GM23338 (cell line): ENCODE data around the gene TCEAL8. TPM values are rescaled to one million over a fixed set of nuclear protein-coding genes. Genes with fewer than 3 reads are reported as not detected.

ENCODE experiments used
- ATAC-seq: fragments of 200-7000 bp; cut with Tn5 transposase; 3 replicates; pipeline ENCODE4 v1.9.1; 2020
- DNase-seq: peaks from one replicate; pipeline ENCODE4 v3.0.0-alpha.2; 2015; ENCODE audit warnings: low spot score
- H2AFZ ChIP-seq: fragments of 200-600 bp; sonication (generic); 2 replicates; pipeline ENCODE4 v1.8.0; 2016; ENCODE audit warnings: antibody characterized with exemption, mild to moderate bottlenecking, moderate library complexity
- H3F3A ChIP-seq: fragments of 200-600 bp; sonication (generic); replicated peaks from 2 replicates; pipeline ENCODE4 v1.8.0; 2017; ENCODE audit warnings: antibody characterized with exemption, mixed run types, low read depth
- H3K27ac ChIP-seq: fragments of 200-600 bp; sonication (generic); 2 replicates; pipeline ENCODE4 v1.6.1; 2016; ENCODE audit warnings: low read depth
- H3K27me3 ChIP-seq: fragments of 200-600 bp; sonication (generic); 2 replicates; pipeline ENCODE4 v1.8.0; 2016; ENCODE audit warnings: mild to moderate bottlenecking, mixed run types, moderate library complexity; ENCODE audit not compliant: insufficient read depth
- H3K36me3 ChIP-seq: fragments of 200-600 bp; sonication (generic); 2 replicates; pipeline ENCODE4 v1.8.0; 2016; ENCODE audit warnings: mild to moderate bottlenecking; ENCODE audit not compliant: insufficient read depth
- H3K4me1 ChIP-seq: fragments of 200-600 bp; sonication (generic); 2 replicates; pipeline ENCODE4 v1.8.0; 2016; ENCODE audit warnings: mild to moderate bottlenecking, moderate library complexity; ENCODE audit not compliant: insufficient read depth
- H3K4me2 ChIP-seq: fragments of 200-600 bp; sonication (generic); 2 replicates; pipeline ENCODE4 v1.7.1; 2017; ENCODE audit warnings: mixed run types
- H3K4me3 ChIP-seq: fragments of 200-600 bp; sonication (generic); 2 replicates; pipeline ENCODE4 v1.6.1; 2016; ENCODE audit warnings: mixed run types
- H3K79me2 ChIP-seq: fragments of 200-600 bp; sonication (generic); replicated peaks from 2 replicates; pipeline ENCODE4 v1.8.0; 2017; ENCODE audit warnings: mild to moderate bottlenecking; ENCODE audit not compliant: insufficient read depth
- H3K9me2 ChIP-seq: fragments of 200-600 bp; sonication (generic); 2 replicates; pipeline ENCODE4 v1.8.0; 2017; ENCODE audit not compliant: insufficient read depth
- H4K20me1 ChIP-seq: fragments of 200-600 bp; sonication (generic); replicated peaks from 2 replicates; pipeline ENCODE4 v1.8.0; 2017; ENCODE audit warnings: mild to moderate bottlenecking; ENCODE audit not compliant: insufficient read depth
- H3K27ac Mint-ChIP-seq: 2 replicates; pipeline ENCODE4 v1.8.0; 2020; ENCODE audit warnings: inconsistent platforms, mild to moderate bottlenecking, moderate library complexity, mixed read lengths
- H3K27me3 Mint-ChIP-seq: 3 replicates; pipeline ENCODE4 v1.8.0; 2022; ENCODE audit warnings: low read depth, mild to moderate bottlenecking, moderate library complexity, mixed read lengths, inconsistent platforms; ENCODE audit not compliant: insufficient read depth, poor library complexity
- H3K36me3 Mint-ChIP-seq: 3 replicates; pipeline ENCODE4 v1.8.0; 2021; ENCODE audit warnings: low read depth, mild to moderate bottlenecking, inconsistent platforms, moderate library complexity, mixed read lengths
- H3K4me1 Mint-ChIP-seq: 3 replicates; pipeline ENCODE4 v1.8.0; 2020; ENCODE audit warnings: mild to moderate bottlenecking, inconsistent platforms, mixed read lengths
- H3K4me3 Mint-ChIP-seq: 3 replicates; pipeline ENCODE4 v1.8.0; 2021; ENCODE audit warnings: moderate library complexity, mild to moderate bottlenecking, inconsistent platforms, mixed read lengths
- H3K9me3 Mint-ChIP-seq: 3 replicates; pipeline ENCODE4 v1.8.0; 2020; ENCODE audit warnings: moderate library complexity, mild to moderate bottlenecking, inconsistent platforms, mixed read lengths
- CREB1 ChIP-seq: fragments of 250-450 bp; sonication (Bioruptor Pico); IDR thresholded peaks from 2 replicates; pipeline ENCODE4 v1.5.0; 2020; ENCODE audit warnings: low read depth, mild to moderate bottlenecking, moderate library complexity
- EZH2 ChIP-seq: fragments of 200-600 bp; sonication (generic); IDR thresholded peaks from one replicate; pipeline ENCODE4 v1.8.0; 2017; ENCODE audit warnings: antibody characterized with exemption, mild to moderate bottlenecking, low read depth; ENCODE audit not compliant: unreplicated experiment
- EZH2phosphoT487 ChIP-seq: fragments of 200-600 bp; sonication (generic); IDR thresholded peaks from one replicate; pipeline ENCODE4 v1.8.1; 2018; ENCODE audit warnings: antibody characterized with exemption; ENCODE audit not compliant: unreplicated experiment
- NANOG ChIP-seq: IDR thresholded peaks from 2 replicates; pipeline ENCODE4 v1.6.1; 2016; ENCODE audit warnings: antibody characterized with exemption, borderline replicate concordance
- POLR2AphosphoS5 ChIP-seq: IDR thresholded peaks from 2 replicates; pipeline ENCODE4 v1.6.1; 2016; ENCODE audit warnings: antibody characterized with exemption, low read depth
- STAT1 ChIP-seq: IDR thresholded peaks from one replicate; pipeline ENCODE4 v1.6.1; 2016; ENCODE audit warnings: antibody characterized with exemption; ENCODE audit not compliant: unreplicated experiment
- ZNF114 ChIP-seq: fragments of 250-450 bp; sonication (Bioruptor Pico); IDR thresholded peaks from 2 replicates; pipeline ENCODE4 v1.5.0; 2020; ENCODE audit warnings: mild to moderate bottlenecking, moderate library complexity
- ZNF331 ChIP-seq: fragments of 250-450 bp; sonication (Bioruptor Pico); IDR thresholded peaks from 2 replicates; pipeline ENCODE4 v1.5.0; 2020; ENCODE audit warnings: low read depth, mild to moderate bottlenecking, moderate library complexity
- polyA plus RNA-seq: library from polyadenylated mRNA; unstranded; fragments of >200 nt; fragmentation: Nextera tagmentation; extraction: Ambion mirVana; gene quantifications from 2 replicates; pipeline ENCODE4 v1.2.1, GENCODE V29; 2016
- total RNA-seq: library from RNA; depleted of rRNA; stranded (reverse); fragments of >200 nt; shearing (Covaris generic); gene quantifications from 2 replicates; pipeline ENCODE4 v1.2.3, GENCODE V29; 2014
- TF ChIP-seq, protein P1 (sequence below): IDR thresholded peaks from one replicate; pipeline ENCODE4 v1.6.1; 2018; ENCODE audit warnings: antibody characterized with exemption; ENCODE audit not compliant: unreplicated experiment
- TF ChIP-seq, protein P2 (sequence below): fragments of 250-450 bp; sonication (Bioruptor Pico); IDR thresholded peaks from 2 replicates; pipeline ENCODE4 v1.5.0; 2020; ENCODE audit warnings: mild to moderate bottlenecking, moderate library complexity
- TF ChIP-seq, protein P3 (sequence below), 2 experiments: fragments of 200-600 bp in 1 of 2; sonication (generic) in 1 of 2; conservative IDR thresholded peaks; 2 replicates each; pipeline versions ENCODE4 v1.5.1 to v1.6.1; 2016 to 2017; ENCODE audit warnings: antibody characterized with exemption in 2 of 2, low read depth in 2 of 2, mild to moderate bottlenecking in 2 of 2, moderate library complexity in 1 of 2
- TF ChIP-seq, protein P4 (sequence below): IDR thresholded peaks from 2 replicates; pipeline ENCODE4 v1.6.1; 2016; ENCODE audit warnings: antibody characterized with exemption

Gene TCEAL8
- total and polyA plus RNA-seq, 2 experiments from 2014 or later: 105 to 168 TPM

DNA sequence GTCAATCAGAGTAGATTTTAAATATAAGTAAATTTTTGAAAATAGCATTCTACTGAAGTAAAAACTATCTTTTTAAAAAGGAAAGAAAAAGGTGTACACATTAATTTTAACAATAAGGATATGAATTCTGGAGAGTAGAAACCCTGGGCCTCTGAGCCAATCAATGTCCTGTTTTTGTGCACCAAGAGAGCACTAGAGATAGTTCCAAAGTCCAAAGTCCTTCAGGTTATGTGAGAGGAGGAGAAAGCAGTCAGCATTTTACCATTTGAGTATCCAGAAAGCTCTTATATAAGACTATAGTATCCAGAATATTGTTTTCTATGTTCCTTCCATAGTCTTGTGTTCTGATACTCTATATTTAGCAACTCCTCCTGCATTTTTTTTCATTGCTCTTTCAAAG, 3.3 kb upstream of the TCEAL8 start:
- H3K4me2 ChIP-seq: no peak overlapping the region
- DNase-seq (no peak), ATAC-seq (no peak)
- H3K9me2 ChIP-seq: no peaks in the 10 kb centered on the region
- no peaks in the 10 kb centered on the region for H3K9me3 Mint-ChIP-seq
- no peak overlapping the region for H2AFZ ChIP-seq
- no peak overlapping the region for H3K4me3 ChIP-seq
- H3F3A ChIP-seq: no peaks in the 10 kb centered on the region
- H3K36me3 Mint-ChIP-seq: peaks cover 10% of the 10 kb centered on the region
- H3K79me2 ChIP-seq: peaks cover 7% of the 10 kb centered on the region
- H3K27me3 Mint-ChIP-seq: peaks cover 7% of the 10 kb centered on the region
- H3K27me3 ChIP-seq: no peaks in the 10 kb centered on the region
- peaks cover 10% of the 10 kb centered on the region; the same call in 2 of the 3 replicates for H3K4me1 Mint-ChIP-seq
- H3K36me3 ChIP-seq: peaks cover under 1% of the 10 kb centered on the region; the same call in 1 of the 2 replicates
- TF ChIP-seq EZH2phosphoT487 (no peak), ZNF331 (no peak), POLR2AphosphoS5 (no peak), STAT1 (no peak), CREB1 (no peak), EZH2 (no peak), ZNF114 (no peak), NANOG (no peak)
- TF ChIP-seq, protein P1, sequence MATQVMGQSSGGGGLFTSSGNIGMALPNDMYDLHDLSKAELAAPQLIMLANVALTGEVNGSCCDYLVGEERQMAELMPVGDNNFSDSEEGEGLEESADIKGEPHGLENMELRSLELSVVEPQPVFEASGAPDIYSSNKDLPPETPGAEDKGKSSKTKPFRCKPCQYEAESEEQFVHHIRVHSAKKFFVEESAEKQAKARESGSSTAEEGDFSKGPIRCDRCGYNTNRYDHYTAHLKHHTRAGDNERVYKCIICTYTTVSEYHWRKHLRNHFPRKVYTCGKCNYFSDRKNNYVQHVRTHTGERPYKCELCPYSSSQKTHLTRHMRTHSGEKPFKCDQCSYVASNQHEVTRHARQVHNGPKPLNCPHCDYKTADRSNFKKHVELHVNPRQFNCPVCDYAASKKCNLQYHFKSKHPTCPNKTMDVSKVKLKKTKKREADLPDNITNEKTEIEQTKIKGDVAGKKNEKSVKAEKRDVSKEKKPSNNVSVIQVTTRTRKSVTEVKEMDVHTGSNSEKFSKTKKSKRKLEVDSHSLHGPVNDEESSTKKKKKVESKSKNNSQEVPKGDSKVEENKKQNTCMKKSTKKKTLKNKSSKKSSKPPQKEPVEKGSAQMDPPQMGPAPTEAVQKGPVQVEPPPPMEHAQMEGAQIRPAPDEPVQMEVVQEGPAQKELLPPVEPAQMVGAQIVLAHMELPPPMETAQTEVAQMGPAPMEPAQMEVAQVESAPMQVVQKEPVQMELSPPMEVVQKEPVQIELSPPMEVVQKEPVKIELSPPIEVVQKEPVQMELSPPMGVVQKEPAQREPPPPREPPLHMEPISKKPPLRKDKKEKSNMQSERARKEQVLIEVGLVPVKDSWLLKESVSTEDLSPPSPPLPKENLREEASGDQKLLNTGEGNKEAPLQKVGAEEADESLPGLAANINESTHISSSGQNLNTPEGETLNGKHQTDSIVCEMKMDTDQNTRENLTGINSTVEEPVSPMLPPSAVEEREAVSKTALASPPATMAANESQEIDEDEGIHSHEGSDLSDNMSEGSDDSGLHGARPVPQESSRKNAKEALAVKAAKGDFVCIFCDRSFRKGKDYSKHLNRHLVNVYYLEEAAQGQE: no peak
- TF ChIP-seq, protein P2, sequence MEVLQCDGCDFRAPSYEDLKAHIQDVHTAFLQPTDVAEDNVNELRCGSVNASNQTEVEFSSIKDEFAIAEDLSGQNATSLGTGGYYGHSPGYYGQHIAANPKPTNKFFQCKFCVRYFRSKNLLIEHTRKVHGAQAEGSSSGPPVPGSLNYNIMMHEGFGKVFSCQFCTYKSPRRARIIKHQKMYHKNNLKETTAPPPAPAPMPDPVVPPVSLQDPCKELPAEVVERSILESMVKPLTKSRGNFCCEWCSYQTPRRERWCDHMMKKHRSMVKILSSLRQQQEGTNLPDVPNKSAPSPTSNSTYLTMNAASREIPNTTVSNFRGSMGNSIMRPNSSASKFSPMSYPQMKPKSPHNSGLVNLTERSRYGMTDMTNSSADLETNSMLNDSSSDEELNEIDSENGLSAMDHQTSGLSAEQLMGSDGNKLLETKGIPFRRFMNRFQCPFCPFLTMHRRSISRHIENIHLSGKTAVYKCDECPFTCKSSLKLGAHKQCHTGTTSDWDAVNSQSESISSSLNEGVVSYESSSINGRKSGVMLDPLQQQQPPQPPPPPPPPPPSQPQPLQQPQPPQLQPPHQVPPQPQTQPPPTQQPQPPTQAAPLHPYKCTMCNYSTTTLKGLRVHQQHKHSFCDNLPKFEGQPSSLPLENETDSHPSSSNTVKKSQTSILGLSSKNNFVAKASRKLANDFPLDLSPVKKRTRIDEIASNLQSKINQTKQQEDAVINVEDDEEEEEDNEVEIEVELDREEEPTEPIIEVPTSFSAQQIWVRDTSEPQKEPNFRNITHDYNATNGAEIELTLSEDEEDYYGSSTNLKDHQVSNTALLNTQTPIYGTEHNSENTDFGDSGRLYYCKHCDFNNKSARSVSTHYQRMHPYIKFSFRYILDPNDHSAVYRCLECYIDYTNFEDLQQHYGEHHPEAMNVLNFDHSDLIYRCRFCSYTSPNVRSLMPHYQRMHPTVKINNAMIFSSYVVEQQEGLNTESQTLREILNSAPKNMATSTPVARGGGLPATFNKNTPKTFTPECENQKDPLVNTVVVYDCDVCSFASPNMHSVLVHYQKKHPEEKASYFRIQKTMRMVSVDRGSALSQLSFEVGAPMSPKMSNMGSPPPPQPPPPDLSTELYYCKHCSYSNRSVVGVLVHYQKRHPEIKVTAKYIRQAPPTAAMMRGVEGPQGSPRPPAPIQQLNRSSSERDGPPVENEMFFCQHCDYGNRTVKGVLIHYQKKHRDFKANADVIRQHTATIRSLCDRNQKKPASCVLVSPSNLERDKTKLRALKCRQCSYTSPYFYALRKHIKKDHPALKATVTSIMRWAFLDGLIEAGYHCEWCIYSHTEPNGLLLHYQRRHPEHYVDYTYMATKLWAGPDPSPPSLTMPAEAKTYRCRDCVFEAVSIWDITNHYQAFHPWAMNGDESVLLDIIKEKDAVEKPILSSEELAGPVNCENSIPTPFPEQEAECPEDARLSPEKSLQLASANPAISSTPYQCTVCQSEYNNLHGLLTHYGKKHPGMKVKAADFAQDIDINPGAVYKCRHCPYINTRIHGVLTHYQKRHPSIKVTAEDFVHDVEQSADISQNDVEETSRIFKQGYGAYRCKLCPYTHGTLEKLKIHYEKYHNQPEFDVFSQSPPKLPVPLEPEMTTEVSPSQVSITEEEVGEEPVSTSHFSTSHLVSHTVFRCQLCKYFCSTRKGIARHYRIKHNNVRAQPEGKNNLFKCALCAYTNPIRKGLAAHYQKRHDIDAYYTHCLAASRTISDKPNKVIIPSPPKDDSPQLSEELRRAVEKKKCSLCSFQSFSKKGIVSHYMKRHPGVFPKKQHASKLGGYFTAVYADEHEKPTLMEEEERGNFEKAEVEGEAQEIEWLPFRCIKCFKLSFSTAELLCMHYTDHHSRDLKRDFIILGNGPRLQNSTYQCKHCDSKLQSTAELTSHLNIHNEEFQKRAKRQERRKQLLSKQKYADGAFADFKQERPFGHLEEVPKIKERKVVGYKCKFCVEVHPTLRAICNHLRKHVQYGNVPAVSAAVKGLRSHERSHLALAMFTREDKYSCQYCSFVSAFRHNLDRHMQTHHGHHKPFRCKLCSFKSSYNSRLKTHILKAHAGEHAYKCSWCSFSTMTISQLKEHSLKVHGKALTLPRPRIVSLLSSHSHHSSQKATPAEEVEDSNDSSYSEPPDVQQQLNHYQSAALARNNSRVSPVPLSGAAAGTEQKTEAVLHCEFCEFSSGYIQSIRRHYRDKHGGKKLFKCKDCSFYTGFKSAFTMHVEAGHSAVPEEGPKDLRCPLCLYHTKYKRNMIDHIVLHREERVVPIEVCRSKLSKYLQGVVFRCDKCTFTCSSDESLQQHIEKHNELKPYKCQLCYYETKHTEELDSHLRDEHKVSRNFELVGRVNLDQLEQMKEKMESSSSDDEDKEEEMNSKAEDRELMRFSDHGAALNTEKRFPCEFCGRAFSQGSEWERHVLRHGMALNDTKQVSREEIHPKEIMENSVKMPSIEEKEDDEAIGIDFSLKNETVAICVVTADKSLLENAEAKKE (CRISPR knock-in tag): no peak
- TF ChIP-seq, protein P3, sequence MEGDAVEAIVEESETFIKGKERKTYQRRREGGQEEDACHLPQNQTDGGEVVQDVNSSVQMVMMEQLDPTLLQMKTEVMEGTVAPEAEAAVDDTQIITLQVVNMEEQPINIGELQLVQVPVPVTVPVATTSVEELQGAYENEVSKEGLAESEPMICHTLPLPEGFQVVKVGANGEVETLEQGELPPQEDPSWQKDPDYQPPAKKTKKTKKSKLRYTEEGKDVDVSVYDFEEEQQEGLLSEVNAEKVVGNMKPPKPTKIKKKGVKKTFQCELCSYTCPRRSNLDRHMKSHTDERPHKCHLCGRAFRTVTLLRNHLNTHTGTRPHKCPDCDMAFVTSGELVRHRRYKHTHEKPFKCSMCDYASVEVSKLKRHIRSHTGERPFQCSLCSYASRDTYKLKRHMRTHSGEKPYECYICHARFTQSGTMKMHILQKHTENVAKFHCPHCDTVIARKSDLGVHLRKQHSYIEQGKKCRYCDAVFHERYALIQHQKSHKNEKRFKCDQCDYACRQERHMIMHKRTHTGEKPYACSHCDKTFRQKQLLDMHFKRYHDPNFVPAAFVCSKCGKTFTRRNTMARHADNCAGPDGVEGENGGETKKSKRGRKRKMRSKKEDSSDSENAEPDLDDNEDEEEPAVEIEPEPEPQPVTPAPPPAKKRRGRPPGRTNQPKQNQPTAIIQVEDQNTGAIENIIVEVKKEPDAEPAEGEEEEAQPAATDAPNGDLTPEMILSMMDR (conservative IDR thresholded peaks at IDR 0.05; ENCODE audit: low read depth in 2 of 2): no peak
- TF ChIP-seq, protein P4, sequence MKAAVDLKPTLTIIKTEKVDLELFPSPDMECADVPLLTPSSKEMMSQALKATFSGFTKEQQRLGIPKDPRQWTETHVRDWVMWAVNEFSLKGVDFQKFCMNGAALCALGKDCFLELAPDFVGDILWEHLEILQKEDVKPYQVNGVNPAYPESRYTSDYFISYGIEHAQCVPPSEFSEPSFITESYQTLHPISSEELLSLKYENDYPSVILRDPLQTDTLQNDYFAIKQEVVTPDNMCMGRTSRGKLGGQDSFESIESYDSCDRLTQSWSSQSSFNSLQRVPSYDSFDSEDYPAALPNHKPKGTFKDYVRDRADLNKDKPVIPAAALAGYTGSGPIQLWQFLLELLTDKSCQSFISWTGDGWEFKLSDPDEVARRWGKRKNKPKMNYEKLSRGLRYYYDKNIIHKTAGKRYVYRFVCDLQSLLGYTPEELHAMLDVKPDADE: no peak
- no peaks in the 10 kb centered on the region for H4K20me1 ChIP-seq
- H3K4me1 ChIP-seq: peaks cover 5% of the 10 kb centered on the region
- H3K27ac ChIP-seq: no peak overlapping the region
- no peak overlapping the region for H3K4me3 Mint-ChIP-seq
- H3K27ac Mint-ChIP-seq: no peak overlapping the region
